Endodermal cell (in vitro differentiated cells): ENCODE measurements around the gene IKZF2. TPM values are rescaled to one million over a fixed set of nuclear protein-coding genes. Genes with fewer than 3 reads are reported as not detected.

Experiments
- DNase-seq: peaks from one replicate; pipeline ENCODE4 v3.0.0-alpha.2; 2017
- H3K27ac ChIP-seq: 2 replicates; pipeline ENCODE4 v1.5.1; 2013; ENCODE audit warnings: mild to moderate bottlenecking, low read depth, low read length, moderate library complexity
- H3K27me3 ChIP-seq: 2 replicates; pipeline ENCODE4 v1.6.1; 2013; ENCODE audit warnings: mild to moderate bottlenecking, low read length, moderate library complexity; ENCODE audit not compliant: insufficient read depth, control insufficient read depth, poor library complexity, severe bottlenecking
- H3K36me3 ChIP-seq: 2 replicates; pipeline ENCODE4 v1.7.0; 2013; ENCODE audit warnings: mild to moderate bottlenecking, low read length, moderate library complexity; ENCODE audit not compliant: control insufficient read depth, insufficient read depth
- H3K4me1 ChIP-seq: one replicate; pipeline ENCODE4 v1.7.0; 2013; ENCODE audit warnings: low read length; ENCODE audit not compliant: control insufficient read depth, insufficient read depth
- H3K4me3 ChIP-seq: 2 replicates; pipeline ENCODE4 v1.5.1; 2013; ENCODE audit warnings: mild to moderate bottlenecking, low read length, moderate library complexity
- H3K9ac ChIP-seq: 2 replicates; pipeline ENCODE4 v1.6.1; 2013; ENCODE audit warnings: mild to moderate bottlenecking, low read length, moderate library complexity; ENCODE audit not compliant: poor library complexity, severe bottlenecking; ENCODE audit errors: extremely low read depth
- H3K9me3 ChIP-seq: 2 replicates; pipeline ENCODE4 v1.6.1; 2013; ENCODE audit warnings: mild to moderate bottlenecking, low read length, moderate library complexity; ENCODE audit not compliant: control insufficient read depth
- H3K27ac Mint-ChIP-seq: 2 replicates; pipeline ENCODE4 v1.8.0; 2020; ENCODE audit warnings: mixed read lengths
- H3K27me3 Mint-ChIP-seq: 2 replicates; pipeline ENCODE4 v1.8.0; 2021; ENCODE audit warnings: mild to moderate bottlenecking, mixed read lengths; ENCODE audit not compliant: insufficient read depth
- H3K36me3 Mint-ChIP-seq: 2 replicates; pipeline ENCODE4 v1.8.0; 2020; ENCODE audit warnings: low read depth, mixed read lengths
- H3K4me1 Mint-ChIP-seq: 2 replicates; pipeline ENCODE4 v1.8.0; 2020; ENCODE audit warnings: mixed read lengths
- H3K4me3 Mint-ChIP-seq: 2 replicates; pipeline ENCODE4 v1.8.0; 2020; ENCODE audit warnings: mild to moderate bottlenecking, moderate library complexity, mixed read lengths
- H3K9me3 Mint-ChIP-seq: 2 replicates; pipeline ENCODE4 v1.8.0; 2020; ENCODE audit warnings: mild to moderate bottlenecking, mixed read lengths
- CTCF ChIP-seq: fragments of 200-600 bp; sonication (generic); conservative IDR thresholded peaks from 2 replicates; pipeline ENCODE4 v1.5.0; 2021; ENCODE audit warnings: antibody characterized with exemption, mild to moderate bottlenecking
- WGBS, 2 experiments: methylation state at CpG; one replicate each; pipeline versions ENCODE4 v1.1.5 to v1.1.7; 2013; ENCODE audit warnings: missing lambda C conversion rate in 2 of 2, mixed read lengths in 1 of 2; ENCODE audit not compliant: insufficient coverage in 1 of 2, insufficient read length in 1 of 2; 5-methylcytosine and 5-hydroxymethylcytosine counted together
- total RNA-seq, 2 donors: library from RNA; stranded (reverse); fragmentation: NEBNext Ultra II Directional in 1 of 2; extraction: Animal tissue kit (Norgen Biotek cat#: 25700) in 1 of 2; gene quantifications; 2 replicates in 1 of 2; 3 replicates in 1 of 2; pipeline ENCODE4 v1.2.1, GENCODE V29; 2021

Gene IKZF2
- total RNA-seq, 2 donors from 2014 or later, result 3.9 to 8.7 TPM

DNA sequence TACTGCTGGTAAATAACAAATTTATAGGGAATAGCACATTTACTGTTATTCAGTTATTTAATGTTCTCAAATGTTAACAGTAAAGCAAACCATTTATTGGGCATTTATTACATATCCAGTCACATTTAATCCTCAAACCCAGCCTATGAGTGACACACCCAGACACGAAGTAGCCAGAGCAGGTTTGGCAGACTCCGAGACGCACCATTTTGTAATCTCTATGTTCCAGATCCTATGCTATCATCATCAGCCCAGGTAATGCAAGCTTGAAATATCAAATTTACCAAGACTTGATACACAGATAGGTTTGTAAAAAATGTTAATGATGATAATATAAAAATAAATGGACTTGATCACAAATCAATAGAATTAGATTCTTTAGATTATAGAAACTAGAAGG lies 131.1 kb downstream of the IKZF2 start:
- H3K9ac ChIP-seq, result no peak overlapping the region
- H3K4me3 ChIP-seq, result no peak overlapping the region
- no peak overlapping the region for H3K27ac ChIP-seq
- 94% methylated on average over 3 of the region's 3 CpGs; no CpG with 5 or more reads in 1 of the 2 experiments for WGBS, 2 experiments
- no peak for TF ChIP-seq CTCF
- no peak overlapping the region for H3K4me3 Mint-ChIP-seq
- H3K9me3 ChIP-seq, result no peaks in the 10 kb centered on the region
- no peak overlapping the region for H3K27ac Mint-ChIP-seq
- no peaks in the 10 kb centered on the region for H3K27me3 ChIP-seq
- H3K4me1 ChIP-seq, result no peaks in the 10 kb centered on the region
- H3K36me3 ChIP-seq, result no peaks in the 10 kb centered on the region
- H3K36me3 Mint-ChIP-seq, result peaks cover 2% of the 10 kb centered on the region
- no peak for DNase-seq
- H3K27me3 Mint-ChIP-seq, result no peaks in the 10 kb centered on the region
- no peaks in the 10 kb centered on the region for H3K9me3 Mint-ChIP-seq
- H3K4me1 Mint-ChIP-seq, result peaks cover 2% of the 10 kb centered on the region

GRCh38 chr2:213019368-213019767 lies 132.0 kb downstream of the IKZF2 start:
- no peak overlapping the region for H3K9ac ChIP-seq
- H3K4me1 Mint-ChIP-seq, result peaks cover 2% of the 10 kb centered on the region
- no peaks in the 10 kb centered on the region for H3K36me3 ChIP-seq
- H3K27me3 ChIP-seq, result no peaks in the 10 kb centered on the region
- no peaks in the 10 kb centered on the region for H3K27me3 Mint-ChIP-seq
- H3K4me3 ChIP-seq, result no peak overlapping the region
- no peak overlapping the region for H3K4me3 Mint-ChIP-seq
- no peak for TF ChIP-seq CTCF
- no peak overlapping the region for H3K27ac Mint-ChIP-seq
- no peaks in the 10 kb centered on the region for H3K9me3 ChIP-seq
- no peaks in the 10 kb centered on the region for H3K9me3 Mint-ChIP-seq
- H3K4me1 ChIP-seq, result no peaks in the 10 kb centered on the region
- WGBS, 2 experiments, result 80 to 81% methylated on average over 1 to 2 of the region's 2 CpGs
- H3K27ac ChIP-seq, result no peak overlapping the region
- no peak for DNase-seq
- H3K36me3 Mint-ChIP-seq, result peaks cover 2% of the 10 kb centered on the region

DNA sequence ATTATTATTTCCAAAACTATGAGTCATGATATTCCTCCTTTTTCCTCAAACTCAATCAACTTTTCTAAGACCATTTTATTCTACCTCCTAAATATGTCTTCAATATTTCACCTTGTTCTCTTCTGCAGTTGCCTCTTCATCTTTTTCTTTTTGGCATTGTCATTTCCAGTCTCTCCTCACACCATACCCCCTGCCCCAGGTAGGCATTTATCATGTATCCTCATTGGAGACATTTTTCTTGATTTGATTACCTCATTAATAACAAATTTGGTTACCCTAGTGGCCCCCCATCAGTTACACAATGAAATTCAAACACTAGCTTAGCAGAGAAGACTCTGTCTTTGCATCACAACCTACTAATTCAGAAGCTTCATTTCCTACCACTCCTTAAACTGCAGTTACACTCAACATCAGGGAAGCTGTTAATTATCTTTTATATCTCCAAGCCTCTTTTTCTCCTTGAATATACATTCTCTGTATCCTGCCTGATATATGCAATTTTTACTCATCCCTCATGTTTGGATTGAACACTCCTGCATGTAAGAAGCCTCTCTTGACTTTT lies 133.0 kb downstream of the IKZF2 start:
- H3K4me3 ChIP-seq, result no peak overlapping the region
- no peak overlapping the region for H3K27ac Mint-ChIP-seq
- no peak overlapping the region for H3K9ac ChIP-seq
- no peak overlapping the region for H3K27ac ChIP-seq
- DNase-seq, result no peak
- H3K36me3 Mint-ChIP-seq, result peaks cover 2% of the 10 kb centered on the region
- no peaks in the 10 kb centered on the region for H3K27me3 Mint-ChIP-seq
- no peaks in the 10 kb centered on the region for H3K27me3 ChIP-seq
- TF ChIP-seq CTCF, result no peak
- H3K9me3 Mint-ChIP-seq, result no peaks in the 10 kb centered on the region
- H3K9me3 ChIP-seq, result no peaks in the 10 kb centered on the region
- no peaks in the 10 kb centered on the region for H3K4me1 ChIP-seq
- no peak overlapping the region for H3K4me3 Mint-ChIP-seq
- no peaks in the 10 kb centered on the region for H3K36me3 ChIP-seq
- H3K4me1 Mint-ChIP-seq, result peaks cover 2% of the 10 kb centered on the region
